K562 (cell line): ENCODE results near the gene ADAMTS10. TPM values are rescaled to one million over a fixed set of nuclear protein-coding genes. Genes with fewer than 3 reads are reported as not detected.
A peak's percentile ranks its signal among the peaks of the same experiment; 100 is the strongest.

Source experiments
- CBFA2T2 ChIP-seq: fragments of 450-650 bp; conservative IDR thresholded peaks from 2 replicates; pipeline ENCODE4 v1.6.1; 2017; ENCODE audit warnings: mild to moderate bottlenecking
- CBX1 ChIP-seq: sonication (generic); IDR thresholded peaks from 2 replicates; pipeline ENCODE4 v1.6.1; 2016; ENCODE audit warnings: antibody characterized with exemption, low read depth, mild to moderate bottlenecking
- CEBPG ChIP-seq, 3 experiments: fragments of 200-800 bp in 1 of 3; sonication (Bioruptor generic) in 1 of 3; sonication (generic) in 1 of 3; formaldehyde crosslinking in 1 of 3; IDR thresholded peaks in 2 of 3; conservative IDR thresholded peaks in 1 of 3; 2 replicates each; pipeline versions ENCODE4 v1.6.1 to v1.8.0; 2016 to 2022; ENCODE audit warnings: missing compliant biosample characterization in 2 of 3, missing genetic modification characterization in 2 of 3, mild to moderate bottlenecking in 1 of 3, missing genetic modification reagents in 1 of 3
- FOXK2 ChIP-seq, 2 experiments: fragments of 450-650 bp; IDR thresholded peaks in 1 of 2; conservative IDR thresholded peaks in 1 of 2; 2 replicates each; pipeline ENCODE4 v1.6.1; 2016; ENCODE audit warnings: low read depth in 2 of 2, mild to moderate bottlenecking in 1 of 2
- GATAD2A ChIP-seq: fragments of 450-650 bp; IDR thresholded peaks from 2 replicates; pipeline ENCODE4 v1.6.1; 2017
- HNRNPK ChIP-seq: fragments of 200-400 bp; formaldehyde crosslinking; IDR thresholded peaks from one replicate; pipeline ENCODE4 v1.6.1; 2018; ENCODE audit warnings: mild to moderate bottlenecking, low read depth, low read length; ENCODE audit not compliant: poor library complexity, severe bottlenecking
- JUND ChIP-seq, 2 experiments: IDR thresholded peaks; 2 replicates in 1 of 2; 3 replicates in 1 of 2; pipeline ENCODE4 v1.6.1; 2011; ENCODE audit warnings: borderline replicate concordance in 2 of 2, low read depth in 2 of 2, low read length in 2 of 2, improper control_type of control experiment in 1 of 2, missing biosample characterization in 1 of 2, missing genetic modification characterization in 1 of 2, missing genetic modification reagents in 1 of 2
- NKRF ChIP-seq: fragments of 450-650 bp; IDR thresholded peaks from 2 replicates; pipeline ENCODE4 v1.6.1; 2016; ENCODE audit warnings: borderline replicate concordance
- PRDM10 ChIP-seq: fragments of 450-650 bp; IDR thresholded peaks from 2 replicates; pipeline ENCODE4 v1.6.1; 2018; ENCODE audit not compliant: partially characterized antibody
- PYGO2 ChIP-seq: fragments of 450-650 bp; IDR thresholded peaks from 2 replicates; pipeline ENCODE4 v1.6.1; 2016; ENCODE audit warnings: mild to moderate bottlenecking, missing genetic modification characterization, moderate library complexity, missing compliant biosample characterization
- REST ChIP-seq, 2 experiments: fragments of 450-650 bp; formaldehyde crosslinking in 1 of 2; IDR thresholded peaks; 2 replicates each; pipeline versions ENCODE4 v1.4.0 to v1.6.1; 2014 to 2020; ENCODE audit warnings: mild to moderate bottlenecking in 2 of 2, borderline replicate concordance in 1 of 2, low read depth in 1 of 2
- polyA plus RNA-seq, 8 experiments: library from polyadenylated mRNA; depleted of rRNA in 4 of 8; stranded (reverse) in 5 of 8; unstranded in 3 of 8; fragments of >200 nt; fragmentation: Nextera tagmentation in 2 of 8; fragmentation: Illumina TruSeq in 1 of 8; extraction: Ambion mirVana in 2 of 8; extraction: Trizol in 1 of 8; gene quantifications; 2 replicates each; pipeline versions ENCODE4 v1.2.1 to v1.2.3, GENCODE V29; 2011 to 2014; ENCODE audit warnings: inconsistent platforms in 1 of 8, missing spikeins in 1 of 8
- total RNA-seq, 7 experiments: library from RNA; depleted of rRNA in 6 of 7; stranded (reverse); fragments of >200 nt in 6 of 7; fragmentation: Illumina TruSeq in 2 of 7; extraction: Trizol in 2 of 7; gene quantifications; 2 replicates each; pipeline versions ENCODE4 v1.2.1 to v1.2.3, GENCODE V29; 2011 to 2021; ENCODE audit warnings: low replicate concordance in 1 of 7

ADAMTS10 gene
- total and polyA plus RNA-seq, 9 of the 15 experiments (the other 6 are each of a cell fraction or from before 2014, with no cell fraction given): 0.33 to 1.8 (median 0.57) TPM; not detected in 4

- TF ChIP-seq REST (IDR thresholded peaks at IDR 0.05; ENCODE audit: borderline replicate concordance): peak; percentile 55; the same call in 1 of the 2 replicates
- no peak for TF ChIP-seq REST (CRISPR knock-in tag; IDR thresholded peaks at IDR 0.05; ENCODE audit: low read depth)
- TF ChIP-seq JUND (IDR thresholded peaks at IDR 0.05; ENCODE audit: borderline replicate concordance, low read depth, low read length): no peak
- peak; percentile 13; the same call in 1 of the 3 replicates for TF ChIP-seq JUND (tag; IDR thresholded peaks at IDR 0.05; ENCODE audit: borderline replicate concordance, low read depth, low read length)
- no peak for TF ChIP-seq CEBPG (CRISPR knock-in tag; IDR thresholded peaks at IDR 0.05)
- no peak for TF ChIP-seq CEBPG (tag; conservative IDR thresholded peaks at IDR 0.05 in 1 of 2, IDR thresholded peaks at IDR 0.05 in 1 of 2)
- no peak for TF ChIP-seq NKRF
- TF ChIP-seq FOXK2 (conservative IDR thresholded peaks at IDR 0.05 in 1 of 2, IDR thresholded peaks at IDR 0.05 in 1 of 2; ENCODE audit: low read depth in 2 of 2): no peak
- no peak for TF ChIP-seq PRDM10
- TF ChIP-seq GATAD2A: no peak
- no peak for TF ChIP-seq CBX1
- no peak for TF ChIP-seq CBFA2T2
- TF ChIP-seq HNRNPK: no peak
- TF ChIP-seq PYGO2 (tag): no peak
These were observed 5.5 kb upstream of the ADAMTS10 start (continued) for GRCh38 chr19:8615813-8616596.
